Immature natural killer cell (primary cell): ENCODE measurements around the gene CLCA1. TPM values are rescaled to one million over a fixed set of nuclear protein-coding genes. Genes with fewer than 3 reads are reported as not detected.
"Not testable (repeated sequence)": the region's sequence is repeated elsewhere in the genome, so short reads cannot be mapped to it uniquely, and the experiment has no call there.

ENCODE experiments used
- DNase-seq, 3 donors: peaks; one replicate each; pipeline ENCODE4 v3.0.0; 2022; ENCODE audit warnings: mixed read lengths in 1 of 3
- H3K27ac Mint-ChIP-seq, 6 donors: one replicate each; pipeline ENCODE4 v1.8.0; 2020; ENCODE audit warnings: mixed read lengths in 6 of 6, mild to moderate bottlenecking in 5 of 6, inconsistent platforms in 4 of 6, moderate library complexity in 3 of 6
- H3K27me3 Mint-ChIP-seq, 3 donors: one replicate each; pipeline ENCODE4 v1.8.0; 2020 to 2021; ENCODE audit warnings: low read depth in 3 of 3, mild to moderate bottlenecking in 3 of 3, mixed read lengths in 3 of 3, moderate library complexity in 3 of 3, inconsistent platforms in 1 of 3
- H3K36me3 Mint-ChIP-seq, 3 donors: one replicate each; pipeline ENCODE4 v1.8.0; 2020; ENCODE audit warnings: mixed read lengths in 3 of 3, inconsistent platforms in 2 of 3, mild to moderate bottlenecking in 2 of 3
- H3K4me1 Mint-ChIP-seq, 2 donors: one replicate each; pipeline ENCODE4 v1.8.0; 2020; ENCODE audit warnings: inconsistent platforms in 2 of 2, mild to moderate bottlenecking in 2 of 2, mixed read lengths in 2 of 2, moderate library complexity in 1 of 2
- H3K4me3 Mint-ChIP-seq, 5 donors: one replicate each; pipeline ENCODE4 v1.8.0; 2020; ENCODE audit warnings: mild to moderate bottlenecking in 5 of 5, mixed read lengths in 5 of 5, inconsistent platforms in 3 of 5, moderate library complexity in 3 of 5
- H3K9me3 Mint-ChIP-seq, 6 donors: one replicate each; pipeline ENCODE4 v1.8.0; 2020; ENCODE audit warnings: mild to moderate bottlenecking in 6 of 6, mixed read lengths in 6 of 6, inconsistent platforms in 4 of 6, moderate library complexity in 3 of 6
- polyA plus RNA-seq, 3 donors: library from polyadenylated mRNA; unstranded; fragments of 300-500 nt; fragmentation: Illumina TruSeq; gene quantifications; one replicate each; pipeline ENCODE4 v1.2.3, GENCODE V29; 2021

Gene CLCA1
- polyA plus RNA-seq, 3 donors from 2014 or later, result not detected

DNA sequence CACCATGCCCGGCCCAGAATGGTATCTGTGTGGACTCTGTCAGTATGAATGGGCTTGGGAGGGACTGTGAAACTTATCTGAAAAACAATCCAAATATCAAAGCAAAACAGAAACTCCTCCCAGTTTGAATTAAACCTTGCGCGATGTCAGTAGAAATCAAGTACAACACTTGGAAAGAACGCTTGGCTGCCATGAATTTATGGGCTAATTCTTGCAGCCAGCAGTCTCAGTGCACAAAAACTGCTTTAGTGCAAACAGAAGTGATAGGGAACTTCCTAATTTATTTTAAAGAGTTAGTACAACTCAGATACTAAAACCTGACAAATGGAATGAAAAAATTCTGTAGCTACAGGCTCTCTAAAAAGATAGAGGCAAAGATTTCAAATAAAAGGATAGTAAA lies 8.5 kb downstream of the CLCA1 start:
- Mint-ChIP-seq H3K27ac (no peak overlapping the region), H3K27me3 (no peaks in the 10 kb centered on the region), H3K36me3 (no peaks in the 10 kb centered on the region), H3K4me3 (no peak overlapping the region), H3K4me1 (no peaks in the 10 kb centered on the region), H3K9me3 (no peaks in the 10 kb centered on the region)
- no peak for DNase-seq

DNA sequence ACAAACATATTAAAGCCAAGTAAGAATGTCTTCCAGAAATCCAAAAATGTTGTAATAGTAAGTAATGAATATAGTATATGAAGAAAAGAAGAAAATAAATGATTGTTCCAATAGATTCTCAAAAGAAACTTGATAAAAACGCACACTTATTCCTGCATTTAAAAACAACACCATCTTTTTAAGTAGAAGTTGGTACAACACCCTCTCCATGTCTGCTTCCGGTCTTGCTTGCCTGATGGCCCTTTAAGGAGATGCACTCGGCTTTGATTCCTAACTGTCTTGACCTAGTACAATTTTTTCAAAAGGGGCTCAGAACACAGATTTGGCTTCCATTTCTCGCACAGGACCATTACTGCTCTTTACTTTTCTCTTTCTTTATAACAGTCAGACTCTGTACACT lies 9.0 kb downstream of the CLCA1 start:
- H3K4me1 Mint-ChIP-seq, result no peaks in the 10 kb centered on the region
- H3K27me3 Mint-ChIP-seq, result no peaks in the 10 kb centered on the region
- H3K9me3 Mint-ChIP-seq, result no peaks in the 10 kb centered on the region
- no peak for DNase-seq
- no peak overlapping the region for H3K4me3 Mint-ChIP-seq
- H3K27ac Mint-ChIP-seq, result no peak overlapping the region
- no peaks in the 10 kb centered on the region for H3K36me3 Mint-ChIP-seq

DNA sequence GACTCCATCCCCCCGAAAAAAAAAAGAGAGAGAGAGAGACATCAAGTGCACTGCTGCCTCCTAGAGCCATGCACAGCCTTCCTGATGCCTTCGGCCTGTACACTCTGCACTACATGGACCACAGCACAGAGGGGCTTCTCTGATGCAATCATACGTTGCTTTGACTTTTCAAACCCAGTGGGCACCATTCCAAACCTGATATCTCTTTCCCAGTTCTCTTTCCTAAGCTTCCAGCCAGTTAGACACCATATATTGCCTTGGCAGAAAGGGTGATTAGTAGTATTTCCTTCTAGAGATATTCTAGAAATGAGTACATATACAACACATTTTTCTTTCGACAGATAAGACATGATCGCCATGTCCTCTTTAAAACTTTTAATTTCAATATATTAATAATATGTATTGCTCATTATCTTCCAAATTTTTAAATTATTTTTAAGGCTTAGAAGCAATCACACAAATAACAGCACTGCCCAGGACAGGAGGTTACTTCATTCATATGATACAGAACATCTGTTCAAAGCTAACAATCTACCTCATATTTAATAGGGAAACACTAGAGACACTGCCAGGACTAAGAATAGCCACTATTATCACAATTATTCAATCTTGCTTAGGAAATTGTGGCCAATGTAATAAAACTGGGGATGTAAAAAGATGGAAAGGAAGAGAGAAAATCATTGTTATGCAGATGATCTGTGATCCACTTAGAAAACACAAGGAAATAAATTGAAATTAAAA lies 9.9 kb downstream of the CLCA1 start:
- no peaks in the 10 kb centered on the region for H3K27me3 Mint-ChIP-seq
- H3K4me1 Mint-ChIP-seq, result no peaks in the 10 kb centered on the region
- no peaks in the 10 kb centered on the region for H3K36me3 Mint-ChIP-seq
- H3K9me3 Mint-ChIP-seq, result no peaks in the 10 kb centered on the region
- no peak overlapping the region for H3K4me3 Mint-ChIP-seq
- H3K27ac Mint-ChIP-seq, result no peak overlapping the region
- DNase-seq, result no peak

DNA sequence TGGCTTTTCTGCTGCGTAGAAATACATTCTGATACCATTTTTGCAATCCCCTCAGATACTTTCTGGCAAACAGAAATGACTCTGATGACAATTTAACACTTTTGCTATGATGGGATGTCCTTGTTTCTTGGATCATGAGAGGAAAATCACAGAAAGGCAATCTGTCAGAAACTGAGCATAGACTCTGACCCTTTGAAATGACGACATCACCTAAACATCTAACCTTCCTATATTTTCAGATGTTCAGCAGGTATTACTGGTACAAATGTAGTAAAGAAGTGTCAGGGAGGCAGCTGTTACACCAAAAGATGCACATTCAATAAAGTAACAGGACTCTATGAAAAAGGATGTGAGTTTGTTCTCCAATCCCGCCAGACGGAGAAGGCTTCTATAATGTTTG lies 13.2 kb downstream of the CLCA1 start:
- no peaks in the 10 kb centered on the region for H3K9me3 Mint-ChIP-seq
- H3K4me3 Mint-ChIP-seq, result no peak overlapping the region
- H3K4me1 Mint-ChIP-seq, result no peaks in the 10 kb centered on the region
- H3K27me3 Mint-ChIP-seq, result peaks cover 0 to 3% (median 0%) of the 10 kb centered on the region in 3 donors
- no peak for DNase-seq
- no peaks in the 10 kb centered on the region for H3K36me3 Mint-ChIP-seq
- H3K27ac Mint-ChIP-seq, result no peak overlapping the region

GRCh38 chr1:86487131-86487810 lies 18.5 kb downstream of the CLCA1 start:
- Mint-ChIP-seq H3K27ac (no peak overlapping the region), H3K36me3 (no peaks in the 10 kb centered on the region), H3K27me3 (peaks cover 0 to 6% (median 0%) of the 10 kb centered on the region in 3 donors), H3K4me3 (no peak overlapping the region), H3K9me3 (no peaks in the 10 kb centered on the region), H3K4me1 (no peaks in the 10 kb centered on the region)
- no peak for DNase-seq

DNA sequence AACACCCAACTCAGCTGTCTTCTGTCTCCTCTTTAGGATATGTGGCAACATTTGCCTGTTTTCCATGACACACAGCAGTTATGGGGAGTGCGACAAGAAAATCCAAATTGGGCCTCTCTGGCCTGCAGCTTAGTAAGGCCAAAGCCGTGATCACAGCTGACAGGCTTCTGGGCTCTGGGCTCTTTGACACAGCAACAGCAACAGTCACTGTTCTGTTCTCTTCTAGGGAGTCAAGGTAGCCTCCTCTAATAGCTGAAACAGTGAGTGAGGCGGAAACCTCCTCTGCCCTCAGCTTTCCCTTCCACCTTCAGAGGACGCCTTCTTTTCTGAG lies 19.0 kb downstream of the CLCA1 start:
- no peak for DNase-seq
- no peak overlapping the region for H3K27ac Mint-ChIP-seq
- no peaks in the 10 kb centered on the region for H3K9me3 Mint-ChIP-seq
- H3K4me3 Mint-ChIP-seq, result no peak overlapping the region
- peaks cover 0 to 6% (median 0%) of the 10 kb centered on the region in 3 donors for H3K27me3 Mint-ChIP-seq
- no peaks in the 10 kb centered on the region for H3K4me1 Mint-ChIP-seq
- no peaks in the 10 kb centered on the region for H3K36me3 Mint-ChIP-seq

GRCh38 chr1:86489242-86489878 lies 20.6 kb downstream of the CLCA1 start:
- Mint-ChIP-seq H3K4me1 (no peaks in the 10 kb centered on the region), H3K27ac (no peak overlapping the region), H3K9me3 (no peaks in the 10 kb centered on the region), H3K4me3 (no peak overlapping the region), H3K36me3 (no peaks in the 10 kb centered on the region), H3K27me3 (peaks cover 0 to 3% (median 0%) of the 10 kb centered on the region in 3 donors)
- no peak for DNase-seq

GRCh38 chr1:86491171-86491950 lies 22.6 kb downstream of the CLCA1 start:
- no peak for DNase-seq
- peaks cover 0 to 6% (median 0%) of the 10 kb centered on the region in 3 donors for H3K27me3 Mint-ChIP-seq
- no peaks in the 10 kb centered on the region for H3K4me1 Mint-ChIP-seq
- no peaks in the 10 kb centered on the region for H3K9me3 Mint-ChIP-seq
- H3K4me3 Mint-ChIP-seq, result no peak overlapping the region
- no peak overlapping the region for H3K27ac Mint-ChIP-seq
- H3K36me3 Mint-ChIP-seq, result no peaks in the 10 kb centered on the region

GRCh38 chr1:86498281-86498680 lies 29.6 kb downstream of the CLCA1 start:
- Mint-ChIP-seq H3K27ac (no peak overlapping the region), H3K4me3 (no peak overlapping the region), H3K36me3 (no peaks in the 10 kb centered on the region), H3K4me1 (peaks cover 9 to 17% of the 10 kb centered on the region in 2 donors), H3K27me3 (peaks cover 0 to 9% (median 6%) of the 10 kb centered on the region in 3 donors), H3K9me3 (no peaks in the 10 kb centered on the region)
- no peak for DNase-seq

- no peak overlapping the region for H3K27ac Mint-ChIP-seq
- peak; percentile 61 to 70 (median 67) for DNase-seq
- peaks cover 15 to 26% of the 10 kb centered on the region in 2 donors for H3K4me1 Mint-ChIP-seq
- H3K27me3 Mint-ChIP-seq, result peaks cover 0 to 11% (median 9%) of the 10 kb centered on the region in 3 donors
- H3K9me3 Mint-ChIP-seq, result no peaks in the 10 kb centered on the region
- H3K36me3 Mint-ChIP-seq, result no peaks in the 10 kb centered on the region
- no peak overlapping the region for H3K4me3 Mint-ChIP-seq
Measured at GRCh38 chr1:86499987-86500593, 31.4 kb downstream of the CLCA1 start.

- peaks cover 0 to 11% (median 9%) of the 10 kb centered on the region in 3 donors for H3K27me3 Mint-ChIP-seq
- no peaks in the 10 kb centered on the region for H3K36me3 Mint-ChIP-seq
- DNase-seq, result no peak
- H3K4me1 Mint-ChIP-seq, result peaks cover 15 to 26% of the 10 kb centered on the region in 2 donors
- no peak overlapping the region for H3K27ac Mint-ChIP-seq
- no peaks in the 10 kb centered on the region for H3K9me3 Mint-ChIP-seq
- no peak overlapping the region for H3K4me3 Mint-ChIP-seq
Measured at GRCh38 chr1:86500714-86501113, 32.0 kb downstream of the CLCA1 start.

DNA sequence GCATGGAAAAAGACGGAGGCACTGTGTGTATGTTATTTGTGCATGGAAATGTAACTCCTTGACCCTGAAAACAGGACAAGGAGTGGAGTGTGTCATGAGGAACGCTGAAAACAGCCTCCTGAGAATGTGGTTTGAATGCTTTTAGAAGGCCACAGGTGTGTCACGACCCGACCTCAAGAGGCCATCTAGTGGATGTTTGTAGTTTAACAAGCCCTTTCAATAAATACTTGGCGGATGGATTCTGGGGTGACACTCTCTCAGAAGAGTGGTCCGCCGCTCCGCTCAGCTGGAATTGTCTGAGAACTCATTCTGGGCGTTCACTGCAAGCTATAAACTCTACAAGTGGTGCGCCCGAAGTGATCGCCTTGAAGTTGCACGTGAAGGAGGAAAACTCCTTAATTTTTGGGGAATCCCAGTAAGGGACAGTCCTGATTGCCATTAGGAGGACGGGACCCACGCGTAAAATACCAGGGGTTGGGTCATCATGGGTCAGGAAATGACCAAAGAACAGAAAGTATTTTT lies 33.5 kb downstream of the CLCA1 start:
- Mint-ChIP-seq H3K4me3 (peak overlapping the region; percentile 51 to 83 (median 72)), H3K4me1 (peaks cover 15 to 26% of the 10 kb centered on the region in 2 donors), H3K27me3 (peaks cover 0 to 11% (median 5%) of the 10 kb centered on the region in 3 donors)
- peak in 2 of 3 donors; percentile 21 to 33 for DNase-seq
- not testable (repeated sequence) for H3K36me3 Mint-ChIP-seq, H3K27ac Mint-ChIP-seq, H3K9me3 Mint-ChIP-seq

DNA sequence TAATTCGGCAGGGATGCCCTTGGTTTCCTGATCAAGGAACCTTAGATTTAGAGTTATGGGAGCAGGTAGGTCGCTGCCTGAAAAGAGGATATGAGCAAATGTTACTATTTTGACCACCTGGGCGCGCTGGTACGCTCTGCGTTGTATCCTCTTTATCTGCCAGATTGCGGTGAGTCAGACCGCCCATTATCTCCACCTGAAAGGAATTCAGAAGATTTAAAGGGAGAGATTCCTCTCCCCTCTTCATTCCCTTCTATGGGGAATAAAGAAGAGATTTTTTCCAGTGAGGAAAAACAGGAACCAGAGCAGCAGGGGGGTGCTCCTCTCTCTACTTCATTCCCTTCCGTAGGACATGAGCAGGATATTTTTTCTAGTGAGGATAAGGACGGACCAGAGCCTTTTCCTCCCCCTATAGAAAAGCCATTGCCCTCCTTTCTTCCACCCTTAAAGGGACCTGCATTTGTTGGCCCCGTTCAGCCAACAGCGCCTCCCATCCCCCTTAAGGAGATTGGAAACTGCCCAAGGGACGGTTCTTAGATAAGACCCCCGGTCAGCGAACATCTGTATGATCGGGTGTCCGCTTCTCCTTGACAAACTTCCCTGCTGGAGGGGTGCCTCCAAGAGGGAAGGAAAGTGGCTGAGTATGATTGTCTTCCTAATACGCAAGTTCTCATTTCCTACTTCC lies 34.1 kb downstream of the CLCA1 start:
- peak overlapping the region in 4 of 5 donors; percentile 72 to 83 (median 76) for H3K4me3 Mint-ChIP-seq
- no peak for DNase-seq
- H3K36me3 Mint-ChIP-seq, result no peaks in the 10 kb centered on the region
- H3K9me3 Mint-ChIP-seq, result no peaks in the 10 kb centered on the region
- H3K4me1 Mint-ChIP-seq, result peaks cover 15 to 26% of the 10 kb centered on the region in 2 donors
- peaks cover under 1 to 11% (median 4%) of the 10 kb centered on the region in 3 donors for H3K27me3 Mint-ChIP-seq
- no peak overlapping the region for H3K27ac Mint-ChIP-seq
